WTC11 (cell line): ENCODE results near the gene CNPY3. TPM values are rescaled to one million over a fixed set of nuclear protein-coding genes. Genes with fewer than 3 reads are reported as not detected.
A peak's percentile ranks its signal among the peaks of the same experiment; 100 is the strongest.

Source experiments
- ATAC-seq: fragments of 200-7000 bp; cut with Tn5 transposase; 2 replicates; pipeline ENCODE4 v1.10.0; 2021; ENCODE audit warnings: mild to moderate bottlenecking, moderate library complexity
- CTCF ChIA-PET: fragments of 300-600 bp; sonication (Branson Sonifier 250); formaldehyde crosslinking; loops from one replicate; lab custom pipeline; 2021; ENCODE audit warnings: antibody characterized with exemption; lab: Charles Lee
- POLR2A ChIA-PET: fragments of 350-600 bp; sonication (Branson Sonifier 250); formaldehyde crosslinking; loops from one replicate; lab custom pipeline; 2021; ENCODE audit warnings: antibody characterized with exemption; lab: Charles Lee
- DNase-seq: peaks from one replicate; pipeline ENCODE4 v3.0.0; 2021; ENCODE audit warnings: low spot score
- H3K27ac Mint-ChIP-seq: 2 replicates; pipeline ENCODE4 v1.8.0; 2021; ENCODE audit warnings: mixed read lengths
- H3K27me3 Mint-ChIP-seq: 2 replicates; pipeline ENCODE4 v1.8.0; 2021; ENCODE audit warnings: low read depth, mild to moderate bottlenecking, moderate library complexity, mixed read lengths
- H3K36me3 Mint-ChIP-seq: 2 replicates; pipeline ENCODE4 v1.8.0; 2021; ENCODE audit warnings: mixed read lengths
- H3K4me1 Mint-ChIP-seq: 2 replicates; pipeline ENCODE4 v1.8.0; 2022; ENCODE audit warnings: mixed read lengths
- H3K4me3 Mint-ChIP-seq: 2 replicates; pipeline ENCODE4 v1.8.0; 2021; ENCODE audit warnings: mild to moderate bottlenecking, moderate library complexity, mixed read lengths
- H3K9me3 Mint-ChIP-seq: 2 replicates; pipeline ENCODE4 v1.8.0; 2021; ENCODE audit warnings: mixed read lengths
- ARID4B ChIP-seq: sonication (generic); formaldehyde crosslinking; IDR thresholded peaks from 2 replicates; pipeline ENCODE4 v1.8.0; 2023; ENCODE audit warnings: missing genetic modification reagents, mild to moderate bottlenecking, borderline replicate concordance
- ATF6 ChIP-seq: sonication (generic); formaldehyde crosslinking; IDR thresholded peaks from 2 replicates; pipeline ENCODE4 v1.8.1; 2023; ENCODE audit warnings: mild to moderate bottlenecking, missing genetic modification reagents
- E2F1 ChIP-seq: sonication (generic); formaldehyde crosslinking; IDR thresholded peaks from 2 replicates; pipeline ENCODE4 v1.8.0; 2022; ENCODE audit warnings: mild to moderate bottlenecking, missing genetic modification reagents
- E2F5 ChIP-seq: sonication (generic); formaldehyde crosslinking; IDR thresholded peaks from 2 replicates; pipeline ENCODE4 v1.8.1; 2022; ENCODE audit warnings: mild to moderate bottlenecking, moderate library complexity, missing genetic modification reagents
- GTF2I ChIP-seq: fragments of 250-450 bp; sonication (Bioruptor Pico); conservative IDR thresholded peaks from 2 replicates; pipeline ENCODE4 v1.4.0; 2021; ENCODE audit warnings: mild to moderate bottlenecking
- KAT7 ChIP-seq: sonication (generic); formaldehyde crosslinking; IDR thresholded peaks from 2 replicates; pipeline ENCODE4 v1.8.1; 2023; ENCODE audit warnings: missing genetic modification reagents, mild to moderate bottlenecking, borderline replicate concordance
- MYBL2 ChIP-seq: sonication (generic); formaldehyde crosslinking; IDR thresholded peaks from 2 replicates; pipeline ENCODE4 v1.8.1; 2023; ENCODE audit warnings: mild to moderate bottlenecking, moderate library complexity, missing genetic modification reagents
- NR3C1 ChIP-seq: sonication (generic); formaldehyde crosslinking; conservative IDR thresholded peaks from 2 replicates; pipeline ENCODE4 v1.8.1; 2023; ENCODE audit warnings: low read depth, mild to moderate bottlenecking, missing genetic modification reagents
- PREB ChIP-seq: sonication (generic); formaldehyde crosslinking; IDR thresholded peaks from 2 replicates; pipeline ENCODE4 v1.8.1; 2022; ENCODE audit warnings: mild to moderate bottlenecking, missing genetic modification reagents, moderate library complexity, borderline replicate concordance
- RELA ChIP-seq: sonication (generic); formaldehyde crosslinking; IDR thresholded peaks from 2 replicates; pipeline ENCODE4 v1.8.1; 2022; ENCODE audit warnings: missing genetic modification reagents, mild to moderate bottlenecking, borderline replicate concordance
- TCF7 ChIP-seq: sonication (generic); formaldehyde crosslinking; IDR thresholded peaks from 2 replicates; pipeline ENCODE4 v1.8.0; 2022; ENCODE audit warnings: mild to moderate bottlenecking, low read depth, missing genetic modification reagents, moderate library complexity
- ZBTB21 ChIP-seq: sonication (generic); formaldehyde crosslinking; IDR thresholded peaks from 2 replicates; pipeline ENCODE4 v1.8.1; 2023; ENCODE audit warnings: mild to moderate bottlenecking, missing genetic modification reagents, borderline replicate concordance
- ZMAT4 ChIP-seq: fragments of 250-450 bp; sonication (Bioruptor Pico); IDR thresholded peaks from 2 replicates; pipeline ENCODE4 v1.9.0; 2021; ENCODE audit warnings: mild to moderate bottlenecking
- ZNF281 ChIP-seq: sonication (generic); formaldehyde crosslinking; IDR thresholded peaks from 2 replicates; pipeline ENCODE4 v1.8.0; 2023; ENCODE audit warnings: mild to moderate bottlenecking, missing genetic modification reagents
- ZNF416 ChIP-seq: fragments of 250-450 bp; sonication (Bioruptor Pico); IDR thresholded peaks from 2 replicates; pipeline ENCODE4 v1.9.0; 2021; ENCODE audit warnings: mild to moderate bottlenecking, inconsistent platforms
- ZNF671 ChIP-seq: fragments of 250-450 bp; sonication (Bioruptor Pico); IDR thresholded peaks from 2 replicates; pipeline ENCODE4 v1.8.0; 2021; ENCODE audit warnings: mild to moderate bottlenecking
- total RNA-seq: library from RNA; stranded (reverse); gene quantifications from 3 replicates; pipeline ENCODE4 v1.2.3, GENCODE V29; 2021

The CNPY3 gene
- total RNA-seq, 1 experiment from 2014 or later, result 67.0 TPM

- Mint-ChIP-seq H3K27me3 (no peaks in the 10 kb centered on the region), H3K4me1 (no peaks in the 10 kb centered on the region), H3K4me3 (no peak overlapping the region), H3K27ac (no peak overlapping the region; the same call in 1 of the 2 replicates)
- DNase-seq (no peak), ATAC-seq (peak; percentile 15; the same call in 1 of the 2 replicates)
- CTCF ChIA-PET, result interaction anchor here (1.3 to 1.6 kb wide), 2 partner anchors 40 to 59 kb away, joined by 3 to 5 read pairs; no protein-coding TSS in a partner anchor
- POLR2A ChIA-PET, result interaction anchor here (1.5 to 2.7 kb wide), 2 partner anchors 13 to 42 kb away, joined by 4 to 9 read pairs; partner anchors contain the start of genes CNPY3 and PPP2R5D
- TF ChIP-seq ZNF281 (CRISPR knock-in tag) (no peak), NR3C1 (CRISPR knock-in tag) (no peak), PREB (CRISPR knock-in tag) (no peak), GTF2I (CRISPR knock-in tag) (no peak), ZNF671 (CRISPR knock-in tag) (no peak), MYBL2 (CRISPR knock-in tag) (no peak), KAT7 (no peak), ZBTB21 (CRISPR knock-in tag) (no peak), RELA (CRISPR knock-in tag) (no peak), E2F5 (CRISPR knock-in tag) (no peak), TCF7 (CRISPR knock-in tag) (no peak), ZNF416 (CRISPR knock-in tag) (no peak), ZMAT4 (CRISPR knock-in tag) (no peak), ATF6 (no peak)
- TF ChIP-seq, all 79 proteins: peak for 0
- Mint-ChIP-seq H3K9me3 (no peaks in the 10 kb centered on the region), H3K36me3 (no peaks in the 10 kb centered on the region)
These were observed 41.8 kb downstream of the CNPY3 start for GRCh38 chr6:42970871-42971612.

GRCh38 chr6:42971746-42972327 is 42.6 kb downstream of the CNPY3 start:
- Mint-ChIP-seq H3K27ac (peak overlapping the region; percentile 66; the same call in 1 of the 2 replicates), H3K27me3 (no peaks in the 10 kb centered on the region), H3K9me3 (no peaks in the 10 kb centered on the region), H3K36me3 (no peaks in the 10 kb centered on the region), H3K4me3 (no peak overlapping the region), H3K4me1 (peaks cover 1% of the 10 kb centered on the region; the same call in 1 of the 2 replicates)
- ChIA-PET CTCF (interaction anchor here (1.6 to 1.8 kb wide), 2 partner anchors 11 to 39 kb away, joined by 5 to 9 read pairs; partner anchors contain the start of gene GNMT), POLR2A (interaction anchor here (0.5 to 2.7 kb wide), 3 partner anchors 12 to 108 kb away, joined by 3 to 9 read pairs (median 4); partner anchors contain the start of genes CNPY3 and PPP2R5D)
- DNase-seq (no peak), ATAC-seq (no peak)
- TF ChIP-seq E2F1 (CRISPR knock-in tag) (no peak), ARID4B (CRISPR knock-in tag) (no peak)
